ENCODE measurements around the gene FREM1. TPM values are rescaled to one million over a fixed set of nuclear protein-coding genes. Genes with fewer than 3 reads are reported as not detected.
"Not testable (repeated sequence)": the region's sequence is repeated elsewhere in the genome, so short reads cannot be mapped to it uniquely, and the experiment has no call there.

The FREM1 gene
- total RNA-seq, 4 donors from 2014 or later, result 0.68 to 3.4 (median 1.7) TPM

DNA sequence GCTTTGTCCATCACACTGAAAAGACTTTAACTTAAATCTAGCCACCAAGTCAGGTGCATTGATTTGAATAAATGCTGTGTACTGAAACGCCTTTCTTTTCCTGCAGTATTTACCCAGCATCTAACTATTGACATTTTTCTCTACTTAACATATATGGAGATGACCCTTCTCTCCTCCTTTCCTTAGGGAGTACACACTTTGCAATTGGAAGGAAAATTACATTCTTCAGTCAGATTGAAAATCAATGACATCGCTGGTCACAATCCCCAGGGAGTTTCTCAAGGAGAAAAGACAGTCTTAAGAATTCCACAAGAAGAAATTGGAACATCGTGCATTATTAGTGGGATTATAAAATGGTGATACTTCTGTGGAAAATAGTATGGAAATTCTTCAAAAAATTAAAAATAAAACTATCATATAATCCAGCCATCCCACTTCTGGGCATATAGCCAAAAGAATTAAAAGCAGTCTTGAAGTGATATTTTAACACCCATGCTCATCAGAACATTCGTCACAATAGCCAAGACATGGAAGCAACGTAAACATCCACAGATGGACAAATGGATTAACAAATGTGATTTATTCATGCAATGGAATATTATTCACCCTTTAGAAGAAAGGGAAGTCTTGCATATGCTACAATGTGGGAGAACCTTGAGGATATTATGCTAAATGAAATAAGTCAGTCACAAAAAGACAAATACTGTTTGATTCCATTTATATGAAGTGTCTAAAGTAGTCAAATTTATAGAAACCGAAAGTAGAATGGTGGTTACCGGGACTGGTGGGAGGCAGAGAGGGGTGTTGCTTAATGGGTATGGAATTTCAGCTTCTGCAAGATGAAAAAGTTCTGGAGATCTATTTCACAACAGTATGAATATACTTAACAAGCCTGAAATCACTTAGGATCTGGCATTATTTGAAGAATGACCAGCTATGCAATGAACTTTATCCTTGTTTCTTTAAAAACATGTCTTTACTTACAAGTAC lies 14.3 kb upstream of the FREM1 start:
- Histone ChIP-seq H3K9me3 (no peaks in the 10 kb centered on the region), H3K36me3 (no peaks in the 10 kb centered on the region), H3K27me3 (no peaks in the 10 kb centered on the region), H3K4me3 (replicated peaks in 1 of 3) (no peak overlapping the region), H3K27ac (no peak overlapping the region), H3K4me1 (no peaks in the 10 kb centered on the region)
- TF ChIP-seq CTCF (IDR thresholded peaks at IDR 0.05) (no peak), POLR2A (IDR thresholded peaks at IDR 0.05) (no peak)
- intact Hi-C loops (cut with DNase I), result no loop called here
- WGBS, 2 donors, result 69 to 80% methylated on average over 7 of the region's 7 CpGs
- DNase-seq, result no peak

- Histone ChIP-seq H3K36me3 (no peaks in the 10 kb centered on the region), H3K4me3 (replicated peaks in 1 of 3) (no peak overlapping the region), H3K27me3 (no peaks in the 10 kb centered on the region), H3K27ac (no peak overlapping the region), H3K4me1 (no peaks in the 10 kb centered on the region), H3K9me3 (no peaks in the 10 kb centered on the region)
- no peak for DNase-seq
- intact Hi-C loops (cut with DNase I), result no loop called here
- no peak for TF ChIP-seq CTCF (IDR thresholded peaks at IDR 0.05)
- WGBS, 2 donors, result 91 to 93% methylated on average over 2 of the region's 2 CpGs
Observed at GRCh38 chr9:14923701-14924100, 13.5 kb upstream of the FREM1 start.

DNA sequence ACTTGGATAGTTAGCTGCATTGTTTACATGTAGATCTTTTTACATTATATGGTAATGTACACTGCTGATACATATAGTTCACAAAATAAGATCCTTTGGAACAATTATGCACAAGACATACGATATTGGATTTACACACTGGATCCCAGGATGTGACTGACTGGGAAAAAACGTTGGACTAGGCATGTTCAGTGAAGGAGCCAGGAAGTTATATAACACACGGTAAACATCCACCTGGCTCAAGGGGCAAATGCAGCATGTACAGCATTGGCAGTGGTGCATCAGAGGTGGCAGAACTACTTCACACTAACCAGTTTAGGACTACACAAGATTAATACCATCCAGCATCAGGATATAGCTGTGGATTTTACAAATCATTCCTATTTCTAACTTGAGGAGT lies 10.6 kb upstream of the FREM1 start:
- H3K4me1 ChIP-seq; H3K36me3 ChIP-seq; intact Hi-C loops (cut with DNase I); DNase-seq; H3K27me3 ChIP-seq; H3K27ac ChIP-seq; H3K4me3 ChIP-seq (replicated peaks in 1 of 3); H3K9me3 ChIP-seq: not testable (repeated sequence)
- WGBS, 2 donors, result 74 to 77% methylated on average over 3 of the region's 3 CpGs

DNA sequence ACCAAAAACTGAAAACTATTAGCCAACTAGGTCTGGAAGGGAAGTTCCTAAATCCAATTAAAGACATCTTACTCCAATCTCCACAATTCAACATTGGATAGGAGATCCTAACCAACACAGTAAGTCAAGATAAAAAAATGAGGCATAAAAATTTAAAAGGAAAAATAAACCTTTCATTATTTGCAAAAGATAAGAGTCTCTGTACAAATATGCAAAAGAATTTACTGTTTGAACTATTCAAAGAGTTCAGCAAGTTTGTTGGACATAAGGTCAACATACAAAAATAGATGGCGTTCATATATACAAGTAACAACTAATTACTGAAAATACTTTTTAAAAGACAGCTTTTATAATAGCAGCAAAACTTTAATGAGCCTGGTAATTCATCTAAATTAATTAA lies 3.1 kb upstream of the FREM1 start:
- no peak for TF ChIP-seq CTCF (IDR thresholded peaks at IDR 0.05)
- TF ChIP-seq POLR2A (IDR thresholded peaks at IDR 0.05), result no peak
- WGBS, 2 donors, result 88 to 92% methylated on average over 1 of the region's 1 CpG
- Histone ChIP-seq H3K4me1 (peaks cover 0 to 7% of the 10 kb centered on the region in 2 donors), H3K36me3 (no peaks in the 10 kb centered on the region), H3K9me3 (no peaks in the 10 kb centered on the region), H3K27me3 (no peaks in the 10 kb centered on the region), H3K27ac (no peak overlapping the region), H3K4me3 (replicated peaks in 1 of 3) (no peak overlapping the region)
- DNase-seq, result no peak
- intact Hi-C loops (cut with DNase I), result no loop called here

- no peaks in the 10 kb centered on the region for H3K9me3 ChIP-seq
- intact Hi-C loops (cut with DNase I), result no loop called here
- DNase-seq, result no peak
- no peaks in the 10 kb centered on the region for H3K27me3 ChIP-seq
- peaks cover 0 to 7% of the 10 kb centered on the region in 2 donors for H3K4me1 ChIP-seq
- TF ChIP-seq POLR2A (IDR thresholded peaks at IDR 0.05), result no peak
- no peak overlapping the region for H3K4me3 ChIP-seq (replicated peaks in 1 of 3)
- no peak overlapping the region for H3K27ac ChIP-seq
- no peaks in the 10 kb centered on the region for H3K36me3 ChIP-seq
- WGBS, 2 donors, result 88 to 92% methylated on average over 6 of the region's 6 CpGs
Observed at GRCh38 chr9:14912859-14913258, 2.6 kb upstream of the FREM1 start.

- intact Hi-C loops (cut with DNase I), result no loop called here
- WGBS, 2 donors, result 97 to 98% methylated on average over 2 of the region's 2 CpGs
- Histone ChIP-seq H3K27ac (no peak overlapping the region), H3K4me1 (peaks cover 0 to 7% of the 10 kb centered on the region in 2 donors), H3K4me3 (replicated peaks in 1 of 3) (no peak overlapping the region), H3K36me3 (no peaks in the 10 kb centered on the region), H3K9me3 (no peaks in the 10 kb centered on the region), H3K27me3 (no peaks in the 10 kb centered on the region)
- no peak for TF ChIP-seq CTCF (IDR thresholded peaks at IDR 0.05)
- TF ChIP-seq POLR2A (IDR thresholded peaks at IDR 0.05), result no peak
- no peak for DNase-seq
Observed at GRCh38 chr9:14911046-14911445, 818 bp upstream of the FREM1 start.

Data from thyroid gland (tissue), 4 donors.